Renal cortex interstitium (tissue), 11 donors: ENCODE measurements around the gene RRM1. TPM values are rescaled to one million over a fixed set of nuclear protein-coding genes. Genes with fewer than 3 reads are reported as not detected.
"Not testable (repeated sequence)": the region's sequence is repeated elsewhere in the genome, so short reads cannot be mapped to it uniquely, and the experiment has no call there.

Source experiments
- DNase-seq, 11 donors: peaks; one replicate each; pipeline ENCODE4 v3.0.0-alpha.2; 2013; ENCODE audit warnings: low read depth in 9 of 11, low spot score in 4 of 11; ENCODE audit errors: extremely low read depth in 1 of 11
- polyA plus RNA-seq, 3 donors: library from polyadenylated mRNA; unstranded; fragments of 120-200 nt; gene quantifications; one replicate each; pipeline ENCODE4 v1.2.1, GENCODE V29; 2013; ENCODE audit not compliant: insufficient read length in 3 of 3

RRM1 gene
- polyA plus RNA-seq, 3 donors, result 65.4 to 86.2 (median 78.2) TPM

- no peak for DNase-seq
Measured at GRCh38 chr11:4111834-4112233, 17.2 kb downstream of the RRM1 start.

GRCh38 chr11:4115128-4115527, 20.5 kb downstream of the RRM1 start:
- DNase-seq, result no peak

GRCh38 chr11:4118107-4118506, 23.5 kb downstream of the RRM1 start:
- no peak for DNase-seq

- DNase-seq, result no peak
Measured at GRCh38 chr11:4123218-4123617, 28.6 kb downstream of the RRM1 start.

DNA sequence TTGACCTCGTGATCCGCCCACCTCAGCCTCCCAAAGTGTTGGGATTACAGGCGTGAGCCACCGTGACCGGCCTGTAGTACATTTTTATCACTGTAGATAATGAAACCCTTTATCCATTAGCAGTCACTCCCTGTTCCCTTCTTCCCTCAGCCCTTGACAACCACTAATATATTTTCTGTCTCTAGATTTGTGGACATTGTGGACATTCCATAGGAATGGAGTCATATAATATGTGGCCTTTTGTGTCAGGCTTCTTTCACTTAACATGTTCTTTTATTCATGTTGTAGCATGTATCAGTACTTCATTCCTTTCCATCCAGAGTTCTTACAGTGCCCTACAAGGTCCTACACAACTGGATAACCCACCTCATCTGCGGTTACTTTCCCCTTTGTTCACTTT, 30.5 kb downstream of the RRM1 start:
- no peak for DNase-seq

GRCh38 chr11:4127357-4127756, 32.8 kb downstream of the RRM1 start:
- no peak for DNase-seq

DNA sequence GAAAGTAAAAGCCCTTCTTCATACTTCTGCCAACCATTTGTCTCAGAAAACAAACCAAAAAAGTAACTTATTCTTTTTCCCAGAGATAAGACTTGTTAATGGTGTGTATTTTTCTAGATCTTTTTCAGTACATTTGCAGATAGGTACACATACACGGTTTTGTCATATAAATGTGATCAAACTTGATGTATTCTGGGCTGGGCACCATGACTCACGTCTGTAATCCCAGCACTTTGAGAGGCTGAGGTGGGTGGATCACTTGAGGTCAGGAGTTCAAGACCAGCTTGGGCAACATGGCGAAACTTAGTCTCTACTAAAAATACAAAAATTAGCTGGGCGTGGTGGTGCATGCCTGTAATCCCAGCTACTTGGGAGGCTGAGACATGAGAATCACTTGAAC, 35.6 kb downstream of the RRM1 start:
- not testable (repeated sequence) for DNase-seq

DNA sequence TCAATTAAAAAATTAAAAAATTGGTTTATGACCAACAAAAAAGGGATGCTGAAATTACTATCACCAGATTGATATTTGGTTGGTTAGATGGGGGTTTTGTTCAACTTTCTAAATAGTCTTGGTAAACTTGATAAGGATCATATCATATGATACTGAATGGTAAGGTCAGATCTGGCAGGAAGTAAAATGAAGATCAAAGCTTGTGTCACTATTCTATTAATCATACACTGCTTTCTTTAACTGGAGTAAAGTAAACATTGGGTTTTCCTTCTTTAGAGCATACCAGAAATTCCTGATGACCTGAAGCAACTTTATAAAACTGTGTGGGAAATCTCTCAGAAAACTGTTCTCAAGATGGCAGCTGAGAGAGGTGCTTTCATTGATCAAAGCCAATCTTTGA, 40.2 kb downstream of the RRM1 start:
- DNase-seq, result no peak

- no peak for DNase-seq
Measured at GRCh38 chr11:4138497-4138896, 43.9 kb downstream of the RRM1 start.

GRCh38 chr11:4140067-4140636, 45.6 kb downstream of the RRM1 start:
- DNase-seq, result no peak

DNA sequence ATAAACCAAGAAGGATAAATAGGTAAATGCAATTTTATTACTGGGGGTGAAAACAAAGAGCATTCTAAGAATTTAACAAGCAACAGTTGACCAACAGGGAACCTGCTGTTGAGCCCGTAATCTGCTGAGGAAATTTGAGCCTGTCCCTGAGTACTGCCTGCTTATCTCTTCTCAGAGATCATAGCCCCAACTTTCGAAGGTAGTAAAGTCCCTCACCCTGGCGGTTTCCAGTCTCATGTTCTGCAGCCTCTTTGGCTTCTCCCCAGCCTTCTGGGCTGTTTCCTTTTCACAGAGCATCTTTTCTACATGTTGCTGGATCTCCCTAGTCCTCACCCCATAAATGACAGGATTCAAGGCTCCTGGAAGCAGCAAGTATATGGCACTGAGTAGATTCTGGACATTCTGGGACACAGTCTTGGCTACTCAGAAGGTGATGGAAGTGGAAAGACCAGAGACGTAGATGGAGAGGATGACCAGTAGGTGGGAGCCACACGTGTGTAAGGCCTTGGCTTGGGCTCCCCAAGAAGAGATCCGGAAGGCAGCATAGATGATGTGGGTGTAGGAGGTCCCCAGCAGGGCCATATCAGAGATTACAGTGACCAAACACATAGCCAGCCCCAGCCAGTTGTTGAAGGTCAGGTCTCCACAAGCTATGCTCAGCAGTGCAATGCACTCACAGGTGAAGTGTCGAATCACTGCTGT, 51.6 kb downstream of the RRM1 start:
- DNase-seq, result no peak

GRCh38 chr11:4146772-4147098, 52.1 kb downstream of the RRM1 start:
- DNase-seq, result no peak

- DNase-seq, result no peak
Measured at GRCh38 chr11:4154503-4154902, 59.9 kb downstream of the RRM1 start.

DNA sequence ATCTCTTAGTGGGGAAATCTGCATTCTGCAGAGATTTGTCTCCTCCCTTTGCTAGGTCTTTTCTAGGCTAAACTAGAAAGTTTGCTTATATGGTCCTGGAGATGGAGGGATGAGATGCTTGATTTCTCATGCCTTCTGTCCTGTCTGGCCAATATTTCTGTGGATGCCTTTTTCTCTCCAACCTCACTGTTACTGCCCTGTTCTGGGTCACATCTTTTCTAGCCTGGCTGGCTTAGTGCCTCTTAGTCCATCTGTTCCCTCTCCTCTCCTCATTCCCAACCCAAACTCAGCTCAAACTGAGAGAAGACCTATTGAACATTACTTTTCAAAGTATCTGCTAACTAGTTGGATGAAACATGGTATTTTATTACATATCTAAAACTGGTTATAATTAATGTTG, 62.0 kb downstream of the RRM1 start:
- no peak for DNase-seq

- DNase-seq, result not testable (repeated sequence)
Measured at GRCh38 chr11:4158818-4159217, 64.2 kb downstream of the RRM1 start.

DNA sequence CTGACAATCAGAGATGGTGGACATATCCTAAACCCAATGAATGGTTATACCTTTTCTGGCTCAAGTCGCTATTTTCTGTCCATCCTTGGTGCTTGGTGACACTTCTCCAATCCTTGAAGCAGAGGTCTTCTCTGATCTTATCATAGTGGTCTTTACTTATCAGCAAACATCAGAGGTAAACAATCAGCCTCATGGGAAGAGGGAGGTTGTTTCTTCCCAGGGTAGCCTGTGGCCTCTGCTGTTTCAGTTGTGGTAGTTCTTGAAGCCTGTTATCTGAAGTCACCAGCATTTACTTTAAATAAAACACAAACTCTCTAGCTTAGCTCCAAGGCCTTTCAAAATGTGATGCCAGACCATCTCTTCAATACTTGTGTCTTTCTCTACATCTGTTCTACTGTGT, 66.7 kb downstream of the RRM1 start:
- no peak for DNase-seq

GRCh38 chr11:4164884-4165590, 70.4 kb downstream of the RRM1 start:
- no peak for DNase-seq

DNA sequence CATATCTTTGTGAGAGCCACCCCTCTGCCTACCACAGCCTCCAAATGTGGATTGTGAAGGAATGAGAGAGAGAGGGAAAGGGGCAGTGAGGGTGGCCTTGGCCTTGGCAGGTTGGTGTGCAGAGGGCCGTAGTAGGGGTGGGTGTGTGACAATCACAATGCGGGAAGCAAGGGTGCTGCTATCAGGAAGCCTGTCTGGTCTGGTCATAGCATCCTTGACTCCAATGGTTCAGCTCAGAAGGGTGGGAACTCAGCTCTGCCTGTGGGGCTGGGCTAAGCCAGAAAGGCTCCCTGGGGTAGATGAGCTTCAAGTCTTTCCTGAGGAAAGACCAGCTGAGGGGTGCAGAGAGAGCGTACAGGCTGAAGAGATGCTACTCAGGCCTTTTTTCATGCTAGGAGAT, 72.7 kb downstream of the RRM1 start:
- DNase-seq, result no peak

- no peak for DNase-seq
Measured at GRCh38 chr11:4167758-4168157, 73.2 kb downstream of the RRM1 start.

DNA sequence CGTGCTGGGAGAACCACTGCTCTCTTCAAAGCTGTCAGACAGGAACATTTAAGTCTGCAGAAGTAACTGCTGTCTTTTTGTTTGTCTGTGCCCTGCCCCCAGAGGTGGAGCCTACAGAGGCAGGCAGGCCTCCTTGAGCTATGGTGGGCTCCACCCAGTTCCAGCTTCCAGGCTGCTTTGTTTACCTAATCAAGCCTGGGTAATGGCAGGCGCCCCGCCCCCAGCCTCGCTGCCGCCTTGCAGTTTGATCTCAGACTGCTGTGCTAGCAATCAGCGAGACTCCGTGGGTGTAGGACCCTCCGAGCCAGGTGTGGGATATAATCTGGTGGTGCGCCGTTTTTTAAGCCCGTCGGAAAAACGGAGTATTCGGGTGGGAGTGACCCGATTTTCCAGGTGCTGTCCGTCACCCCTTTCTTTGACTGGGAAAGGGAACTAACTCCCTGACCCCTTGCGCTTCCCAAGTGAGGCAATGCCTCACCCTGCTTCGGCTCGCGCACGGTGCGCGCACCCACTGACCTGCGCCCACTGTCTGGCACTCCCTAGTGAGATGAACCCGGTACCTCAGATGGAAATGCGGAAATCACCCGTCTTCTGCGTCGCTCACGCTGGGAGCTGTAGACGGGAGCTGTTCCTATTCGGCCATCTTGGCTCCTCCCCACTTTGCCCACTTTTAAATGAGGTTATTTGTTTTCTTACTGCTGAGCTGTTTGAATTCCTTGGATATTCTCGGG, 81.2 kb downstream of the RRM1 start:
- not testable (repeated sequence) for DNase-seq
